WTC11 (cell line): ENCODE data around the gene PSME2. TPM values are rescaled to one million over a fixed set of nuclear protein-coding genes. Genes with fewer than 3 reads are reported as not detected.

Experiments used
- ATAC-seq: fragments of 200-7000 bp; cut with Tn5 transposase; 2 replicates; pipeline ENCODE4 v1.10.0; 2021; ENCODE audit warnings: mild to moderate bottlenecking, moderate library complexity
- CTCF ChIA-PET: fragments of 300-600 bp; sonication (Branson Sonifier 250); formaldehyde crosslinking; loops from one replicate; lab custom pipeline; 2021; ENCODE audit warnings: antibody characterized with exemption; lab: Charles Lee
- POLR2A ChIA-PET: fragments of 350-600 bp; sonication (Branson Sonifier 250); formaldehyde crosslinking; loops from one replicate; lab custom pipeline; 2021; ENCODE audit warnings: antibody characterized with exemption; lab: Charles Lee
- DNase-seq: peaks from one replicate; pipeline ENCODE4 v3.0.0; 2021; ENCODE audit warnings: low spot score
- H3K27ac Mint-ChIP-seq: 2 replicates; pipeline ENCODE4 v1.8.0; 2021; ENCODE audit warnings: mixed read lengths
- H3K27me3 Mint-ChIP-seq: 2 replicates; pipeline ENCODE4 v1.8.0; 2021; ENCODE audit warnings: low read depth, mild to moderate bottlenecking, moderate library complexity, mixed read lengths
- H3K36me3 Mint-ChIP-seq: 2 replicates; pipeline ENCODE4 v1.8.0; 2021; ENCODE audit warnings: mixed read lengths
- H3K4me1 Mint-ChIP-seq: 2 replicates; pipeline ENCODE4 v1.8.0; 2022; ENCODE audit warnings: mixed read lengths
- H3K4me3 Mint-ChIP-seq: 2 replicates; pipeline ENCODE4 v1.8.0; 2021; ENCODE audit warnings: mild to moderate bottlenecking, moderate library complexity, mixed read lengths
- H3K9me3 Mint-ChIP-seq: 2 replicates; pipeline ENCODE4 v1.8.0; 2021; ENCODE audit warnings: mixed read lengths
- FOXK1 ChIP-seq: sonication (generic); formaldehyde crosslinking; IDR thresholded peaks from 2 replicates; pipeline ENCODE4 v1.8.0; 2022; ENCODE audit warnings: mild to moderate bottlenecking, moderate library complexity, missing genetic modification reagents
- GABPB1 ChIP-seq: sonication (generic); formaldehyde crosslinking; IDR thresholded peaks from 2 replicates; pipeline ENCODE4 v1.8.1; 2023; ENCODE audit warnings: mild to moderate bottlenecking, missing genetic modification reagents
- JUN ChIP-seq: sonication (generic); formaldehyde crosslinking; IDR thresholded peaks from 2 replicates; pipeline ENCODE4 v1.8.0; 2023; ENCODE audit warnings: mild to moderate bottlenecking, missing genetic modification reagents
- NFYB ChIP-seq: sonication (generic); formaldehyde crosslinking; conservative IDR thresholded peaks from 2 replicates; pipeline ENCODE4 v1.8.0; 2022; ENCODE audit warnings: low read depth, missing genetic modification reagents
- RELA ChIP-seq: sonication (generic); formaldehyde crosslinking; IDR thresholded peaks from 2 replicates; pipeline ENCODE4 v1.8.1; 2022; ENCODE audit warnings: missing genetic modification reagents, mild to moderate bottlenecking, borderline replicate concordance
- SMAD4 ChIP-seq: sonication (generic); formaldehyde crosslinking; IDR thresholded peaks from 2 replicates; pipeline ENCODE4 v1.8.0; 2022; ENCODE audit warnings: mild to moderate bottlenecking, missing genetic modification reagents
- SP1 ChIP-seq: sonication (generic); formaldehyde crosslinking; conservative IDR thresholded peaks from 2 replicates; pipeline ENCODE4 v1.8.1; 2022; ENCODE audit warnings: missing genetic modification reagents
- TEAD1 ChIP-seq: sonication (generic); formaldehyde crosslinking; IDR thresholded peaks from 2 replicates; pipeline ENCODE4 v1.8.0; 2022; ENCODE audit warnings: mild to moderate bottlenecking, missing genetic modification reagents
- TEAD4 ChIP-seq: sonication (generic); formaldehyde crosslinking; IDR thresholded peaks from 2 replicates; pipeline ENCODE4 v1.8.0; 2022; ENCODE audit warnings: mild to moderate bottlenecking, missing genetic modification reagents
- ZNF138 ChIP-seq: sonication (generic); formaldehyde crosslinking; conservative IDR thresholded peaks from 2 replicates; pipeline ENCODE4 v1.8.1; 2022; ENCODE audit warnings: mild to moderate bottlenecking, moderate library complexity, missing genetic modification reagents
- ZNF219 ChIP-seq: sonication (generic); formaldehyde crosslinking; IDR thresholded peaks from 2 replicates; pipeline ENCODE4 v1.8.0; 2023; ENCODE audit warnings: missing genetic modification reagents, mild to moderate bottlenecking, borderline replicate concordance
- total RNA-seq: library from RNA; stranded (reverse); gene quantifications from 3 replicates; pipeline ENCODE4 v1.2.3, GENCODE V29; 2021
- TF ChIP-seq, protein P1 (sequence below): sonication (generic); formaldehyde crosslinking; IDR thresholded peaks from 2 replicates; pipeline ENCODE4 v1.8.0; 2023; ENCODE audit warnings: missing genetic modification reagents, mild to moderate bottlenecking, borderline replicate concordance
- TF ChIP-seq, protein P2 (sequence below): sonication (generic); formaldehyde crosslinking; IDR thresholded peaks from 2 replicates; pipeline ENCODE4 v1.8.0; 2022; ENCODE audit warnings: mild to moderate bottlenecking, missing genetic modification reagents
- TF ChIP-seq, protein P3 (sequence below): sonication (generic); formaldehyde crosslinking; IDR thresholded peaks from 2 replicates; pipeline ENCODE4 v1.8.1; 2023; ENCODE audit warnings: mild to moderate bottlenecking, missing genetic modification reagents, moderate library complexity
- TF ChIP-seq, protein P4 (sequence below): sonication (generic); formaldehyde crosslinking; IDR thresholded peaks from 2 replicates; pipeline ENCODE4 v1.8.1; 2022; ENCODE audit warnings: mild to moderate bottlenecking, missing genetic modification reagents, moderate library complexity, borderline replicate concordance

PSME2 gene
- total RNA-seq, 1 experiment from 2014 or later, result 103 TPM

DNA sequence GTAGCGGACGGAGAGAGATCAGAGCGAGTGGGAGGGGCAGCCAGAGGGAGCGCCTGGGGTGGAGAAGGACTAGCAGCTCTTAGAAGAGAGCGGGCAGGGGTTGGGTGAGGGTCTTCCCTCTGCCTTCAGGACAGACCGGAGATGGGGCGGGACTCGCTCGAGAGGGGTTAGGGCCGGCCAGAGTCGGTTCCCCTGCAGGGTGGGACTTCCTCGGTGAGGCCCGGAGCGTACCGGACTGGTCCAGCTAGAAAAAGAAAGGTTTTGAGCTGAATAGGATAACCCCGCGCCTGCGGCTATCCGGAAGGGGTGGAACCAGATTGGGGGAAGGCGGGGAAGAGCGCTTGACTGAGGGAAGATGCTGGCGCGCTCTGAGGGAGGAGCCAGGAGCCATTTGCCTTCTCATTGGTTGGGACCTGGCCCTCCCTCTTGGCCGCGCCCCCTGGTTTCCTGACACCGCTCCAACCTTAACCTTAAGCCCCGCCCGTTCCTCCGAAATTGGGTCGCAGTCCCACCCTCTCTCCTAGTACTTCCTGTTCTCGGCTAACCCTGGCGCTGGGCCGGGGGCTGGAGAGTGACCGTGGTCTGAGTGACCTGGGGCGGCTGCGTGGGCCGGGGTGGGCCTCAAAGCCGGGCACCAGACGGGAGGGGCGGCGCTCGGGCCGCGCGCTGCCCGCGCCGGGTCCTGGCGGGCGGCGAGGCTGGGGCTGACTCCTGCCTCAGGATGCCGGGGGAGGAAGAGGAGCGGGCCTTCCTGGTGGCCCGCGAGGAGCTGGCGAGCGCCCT is 759 bp upstream of the PSME2 start, which contains the start of gene RNF31:
RNF31 (plus strand) TSS at position 521 of the 783 bp plus-strand sequence; CDS start at position 722, 201 bp downstream.
- peak; percentile 89 for ATAC-seq
- POLR2A ChIA-PET, result interaction anchor here (0.6 to 3.3 kb wide), 15 partner anchors 10 to 114 kb away, joined by 3 to 24 read pairs (median 4); partner anchors contain the start of genes CHMP4A, DCAF11, IRF9 and NRL
- Mint-ChIP-seq H3K4me1 (peaks cover 21% of the 10 kb centered on the region), H3K27ac (peak within 1 kb of the TSS; percentile 98), H3K4me3 (peak within 1 kb of the TSS; percentile 99), H3K36me3 (peaks cover 44% of the 10 kb centered on the region), H3K27me3 (no peaks in the 10 kb centered on the region), H3K9me3 (no peaks in the 10 kb centered on the region)
- CTCF ChIA-PET, result interaction anchor here (0.5 to 4.1 kb wide), 20 partner anchors 11 to 284 kb away, joined by 3 to 55 read pairs (median 4); partner anchors contain the start of genes DCAF11, DHRS1, IPO4 and IRF9
- TF ChIP-seq SP1 (CRISPR knock-in tag) (peak; percentile 57; the same call in 1 of the 2 replicates), JUN (CRISPR knock-in tag) (0 out of 2 replicates have a peak, but pooled peaks have one; percentile 48), SMAD4 (0 out of 2 replicates have a peak, but pooled peaks have one; percentile 22), ZNF138 (no peak), FOXK1 (CRISPR knock-in tag) (no peak), NFYB (CRISPR knock-in tag) (peak; percentile 49; the same call in 1 of the 2 replicates), ZNF219 (CRISPR knock-in tag) (peak; percentile 36; the same call in 1 of the 2 replicates), GABPB1 (CRISPR knock-in tag) (peak; percentile 5; the same call in 1 of the 2 replicates), TEAD4 (CRISPR knock-in tag) (no peak), TEAD1 (peak; percentile 47; the same call in 1 of the 2 replicates)
- TF ChIP-seq, protein P1, sequence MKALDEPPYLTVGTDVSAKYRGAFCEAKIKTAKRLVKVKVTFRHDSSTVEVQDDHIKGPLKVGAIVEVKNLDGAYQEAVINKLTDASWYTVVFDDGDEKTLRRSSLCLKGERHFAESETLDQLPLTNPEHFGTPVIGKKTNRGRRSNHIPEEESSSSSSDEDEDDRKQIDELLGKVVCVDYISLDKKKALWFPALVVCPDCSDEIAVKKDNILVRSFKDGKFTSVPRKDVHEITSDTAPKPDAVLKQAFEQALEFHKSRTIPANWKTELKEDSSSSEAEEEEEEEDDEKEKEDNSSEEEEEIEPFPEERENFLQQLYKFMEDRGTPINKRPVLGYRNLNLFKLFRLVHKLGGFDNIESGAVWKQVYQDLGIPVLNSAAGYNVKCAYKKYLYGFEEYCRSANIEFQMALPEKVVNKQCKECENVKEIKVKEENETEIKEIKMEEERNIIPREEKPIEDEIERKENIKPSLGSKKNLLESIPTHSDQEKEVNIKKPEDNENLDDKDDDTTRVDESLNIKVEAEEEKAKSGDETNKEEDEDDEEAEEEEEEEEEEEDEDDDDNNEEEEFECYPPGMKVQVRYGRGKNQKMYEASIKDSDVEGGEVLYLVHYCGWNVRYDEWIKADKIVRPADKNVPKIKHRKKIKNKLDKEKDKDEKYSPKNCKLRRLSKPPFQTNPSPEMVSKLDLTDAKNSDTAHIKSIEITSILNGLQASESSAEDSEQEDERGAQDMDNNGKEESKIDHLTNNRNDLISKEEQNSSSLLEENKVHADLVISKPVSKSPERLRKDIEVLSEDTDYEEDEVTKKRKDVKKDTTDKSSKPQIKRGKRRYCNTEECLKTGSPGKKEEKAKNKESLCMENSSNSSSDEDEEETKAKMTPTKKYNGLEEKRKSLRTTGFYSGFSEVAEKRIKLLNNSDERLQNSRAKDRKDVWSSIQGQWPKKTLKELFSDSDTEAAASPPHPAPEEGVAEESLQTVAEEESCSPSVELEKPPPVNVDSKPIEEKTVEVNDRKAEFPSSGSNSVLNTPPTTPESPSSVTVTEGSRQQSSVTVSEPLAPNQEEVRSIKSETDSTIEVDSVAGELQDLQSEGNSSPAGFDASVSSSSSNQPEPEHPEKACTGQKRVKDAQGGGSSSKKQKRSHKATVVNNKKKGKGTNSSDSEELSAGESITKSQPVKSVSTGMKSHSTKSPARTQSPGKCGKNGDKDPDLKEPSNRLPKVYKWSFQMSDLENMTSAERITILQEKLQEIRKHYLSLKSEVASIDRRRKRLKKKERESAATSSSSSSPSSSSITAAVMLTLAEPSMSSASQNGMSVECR (CRISPR knock-in tag), result peak; percentile 85
- TF ChIP-seq, protein P2, sequence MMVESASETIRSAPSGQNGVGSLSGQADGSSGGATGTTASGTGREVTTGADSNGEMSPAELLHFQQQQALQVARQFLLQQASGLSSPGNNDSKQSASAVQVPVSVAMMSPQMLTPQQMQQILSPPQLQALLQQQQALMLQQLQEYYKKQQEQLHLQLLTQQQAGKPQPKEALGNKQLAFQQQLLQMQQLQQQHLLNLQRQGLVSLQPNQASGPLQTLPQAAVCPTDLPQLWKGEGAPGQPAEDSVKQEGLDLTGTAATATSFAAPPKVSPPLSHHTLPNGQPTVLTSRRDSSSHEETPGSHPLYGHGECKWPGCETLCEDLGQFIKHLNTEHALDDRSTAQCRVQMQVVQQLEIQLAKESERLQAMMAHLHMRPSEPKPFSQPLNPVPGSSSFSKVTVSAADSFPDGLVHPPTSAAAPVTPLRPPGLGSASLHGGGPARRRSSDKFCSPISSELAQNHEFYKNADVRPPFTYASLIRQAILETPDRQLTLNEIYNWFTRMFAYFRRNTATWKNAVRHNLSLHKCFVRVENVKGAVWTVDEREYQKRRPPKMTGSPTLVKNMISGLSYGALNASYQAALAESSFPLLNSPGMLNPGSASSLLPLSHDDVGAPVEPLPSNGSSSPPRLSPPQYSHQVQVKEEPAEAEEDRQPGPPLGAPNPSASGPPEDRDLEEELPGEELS (CRISPR knock-in tag), result 0 out of 2 replicates have a peak, but pooled peaks have one; percentile 33
- TF ChIP-seq, protein P3, sequence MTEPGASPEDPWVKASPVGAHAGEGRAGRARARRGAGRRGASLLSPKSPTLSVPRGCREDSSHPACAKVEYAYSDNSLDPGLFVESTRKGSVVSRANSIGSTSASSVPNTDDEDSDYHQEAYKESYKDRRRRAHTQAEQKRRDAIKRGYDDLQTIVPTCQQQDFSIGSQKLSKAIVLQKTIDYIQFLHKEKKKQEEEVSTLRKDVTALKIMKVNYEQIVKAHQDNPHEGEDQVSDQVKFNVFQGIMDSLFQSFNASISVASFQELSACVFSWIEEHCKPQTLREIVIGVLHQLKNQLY (CRISPR knock-in tag), result no peak
- DNase-seq, result peak; percentile 98

DNA sequence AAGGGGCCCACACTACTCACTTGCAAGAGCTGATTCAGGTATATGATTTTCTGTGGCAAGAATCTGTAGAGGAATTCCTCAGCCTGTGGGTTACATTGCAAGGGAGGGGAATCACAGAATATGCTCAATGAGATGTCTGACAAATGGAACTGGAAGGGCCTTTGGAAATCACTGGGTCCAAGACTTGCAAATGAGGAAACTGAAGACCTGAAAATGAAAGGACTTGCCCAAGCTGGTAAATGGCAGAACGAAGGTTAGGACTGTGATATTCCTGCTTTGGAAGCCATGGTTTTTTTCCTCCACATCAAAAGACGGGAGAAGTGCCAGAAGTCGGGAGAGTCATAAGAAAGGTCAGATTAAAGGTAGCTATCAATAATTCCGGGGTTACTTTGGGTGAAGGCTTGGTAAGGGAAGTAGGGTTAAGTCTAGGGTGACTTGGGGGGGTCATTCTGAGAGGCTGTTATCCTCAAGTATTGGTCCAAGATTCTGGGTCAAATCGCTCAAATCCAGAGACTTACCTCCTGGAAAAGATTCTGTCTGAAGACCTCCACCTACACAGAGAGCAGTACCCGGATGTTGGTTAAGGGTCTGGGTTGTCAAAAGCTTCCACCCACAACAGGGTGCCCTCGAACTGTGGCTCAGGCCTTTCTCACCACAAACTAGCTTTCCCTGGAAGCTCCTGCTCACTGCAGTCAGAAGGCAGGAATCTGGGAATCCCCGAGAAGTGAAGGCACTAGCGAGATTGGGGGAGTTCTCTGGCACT is 539 bp downstream of the PSME2 start:
- no peak for ATAC-seq
- TF ChIP-seq, protein P4, sequence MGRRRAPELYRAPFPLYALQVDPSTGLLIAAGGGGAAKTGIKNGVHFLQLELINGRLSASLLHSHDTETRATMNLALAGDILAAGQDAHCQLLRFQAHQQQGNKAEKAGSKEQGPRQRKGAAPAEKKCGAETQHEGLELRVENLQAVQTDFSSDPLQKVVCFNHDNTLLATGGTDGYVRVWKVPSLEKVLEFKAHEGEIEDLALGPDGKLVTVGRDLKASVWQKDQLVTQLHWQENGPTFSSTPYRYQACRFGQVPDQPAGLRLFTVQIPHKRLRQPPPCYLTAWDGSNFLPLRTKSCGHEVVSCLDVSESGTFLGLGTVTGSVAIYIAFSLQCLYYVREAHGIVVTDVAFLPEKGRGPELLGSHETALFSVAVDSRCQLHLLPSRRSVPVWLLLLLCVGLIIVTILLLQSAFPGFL (CRISPR knock-in tag), result 0 out of 2 replicates have a peak, but pooled peaks have one; percentile 29
- TF ChIP-seq RELA (CRISPR knock-in tag), result no peak
- no peaks in the 10 kb centered on the region for H3K9me3 Mint-ChIP-seq
- DNase-seq, result no peak
- ChIA-PET POLR2A (interaction anchor here (0.6 to 3.3 kb wide), 8 partner anchors 9 to 96 kb away, joined by 3 to 24 read pairs (median 8); partner anchors contain the start of genes DCAF11, IRF9, MDP1 and NRL), CTCF (interaction anchor here (1.0 to 4.1 kb wide), 11 partner anchors 10 to 286 kb away, joined by 3 to 55 read pairs (median 7); partner anchors contain the start of genes DCAF11, DHRS1, IRF9 and MDP1)
- H3K4me3 Mint-ChIP-seq, result peak overlapping the region; percentile 99
- peaks cover 35% of the 10 kb centered on the region for H3K36me3 Mint-ChIP-seq
- H3K27ac Mint-ChIP-seq, result peak overlapping the region; percentile 65
- peaks cover 24% of the 10 kb centered on the region for H3K4me1 Mint-ChIP-seq
- no peaks in the 10 kb centered on the region for H3K27me3 Mint-ChIP-seq
